RWPE1 (cell line): ENCODE data around the gene CEP104.

Source experiments
- CTCF ChIA-PET: fragments of 350-600 bp; sonication (Branson Sonifier 250); formaldehyde crosslinking; extraction: SDS; loops from one replicate; lab custom pipeline; 2021; lab: Yijun Ruan, JAX
- POLR2A ChIA-PET: fragments of 400-600 bp; formaldehyde crosslinking; extraction: SDS; loops from one replicate; lab custom pipeline; 2020; ENCODE audit warnings: antibody characterized with exemption; ENCODE audit not compliant: low non-redundant PET; lab: Yijun Ruan, JAX
- DNase-seq: peaks from one replicate; pipeline ENCODE4 v3.0.0; 2012; ENCODE audit warnings: low spot score
- H3K27ac ChIP-seq: fragments of 450-650 bp; 2 replicates; pipeline ENCODE4 v1.5.1; 2017
- TF ChIP-seq, protein P1 (sequence below): fragments of 450-650 bp; conservative IDR thresholded peaks from 2 replicates; pipeline ENCODE4 v1.5.1; 2017; ENCODE audit warnings: low read depth, mild to moderate bottlenecking

Gene CEP104

DNA sequence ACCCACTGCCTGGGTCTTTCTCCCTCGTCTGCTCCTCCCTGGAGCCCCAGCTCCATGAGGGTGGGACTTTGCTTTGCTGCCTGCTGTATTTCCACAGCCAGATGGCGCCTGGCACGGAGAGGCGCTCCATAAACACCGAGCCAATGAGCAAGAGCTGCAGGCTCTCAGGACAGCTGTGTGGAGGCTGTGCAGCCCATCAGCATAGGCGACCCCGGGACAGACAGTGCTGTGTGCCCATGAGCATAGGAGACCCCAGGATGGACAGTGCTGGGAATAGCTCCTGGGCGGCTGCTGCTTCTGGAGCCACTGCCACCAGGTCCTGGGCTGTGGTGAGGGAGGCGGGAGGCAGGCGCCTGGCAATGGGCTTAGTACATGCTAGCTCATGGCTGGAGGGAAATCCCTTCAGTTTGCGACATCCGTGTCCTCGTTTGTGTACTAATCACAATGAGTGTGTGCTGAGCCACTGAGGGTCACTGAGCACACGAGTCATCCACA is 29.2 kb downstream of the CEP104 start:
- POLR2A ChIA-PET = no interaction called here
- DNase-seq = no peak
- no peak overlapping the region for H3K27ac ChIP-seq
- TF ChIP-seq, protein P1, sequence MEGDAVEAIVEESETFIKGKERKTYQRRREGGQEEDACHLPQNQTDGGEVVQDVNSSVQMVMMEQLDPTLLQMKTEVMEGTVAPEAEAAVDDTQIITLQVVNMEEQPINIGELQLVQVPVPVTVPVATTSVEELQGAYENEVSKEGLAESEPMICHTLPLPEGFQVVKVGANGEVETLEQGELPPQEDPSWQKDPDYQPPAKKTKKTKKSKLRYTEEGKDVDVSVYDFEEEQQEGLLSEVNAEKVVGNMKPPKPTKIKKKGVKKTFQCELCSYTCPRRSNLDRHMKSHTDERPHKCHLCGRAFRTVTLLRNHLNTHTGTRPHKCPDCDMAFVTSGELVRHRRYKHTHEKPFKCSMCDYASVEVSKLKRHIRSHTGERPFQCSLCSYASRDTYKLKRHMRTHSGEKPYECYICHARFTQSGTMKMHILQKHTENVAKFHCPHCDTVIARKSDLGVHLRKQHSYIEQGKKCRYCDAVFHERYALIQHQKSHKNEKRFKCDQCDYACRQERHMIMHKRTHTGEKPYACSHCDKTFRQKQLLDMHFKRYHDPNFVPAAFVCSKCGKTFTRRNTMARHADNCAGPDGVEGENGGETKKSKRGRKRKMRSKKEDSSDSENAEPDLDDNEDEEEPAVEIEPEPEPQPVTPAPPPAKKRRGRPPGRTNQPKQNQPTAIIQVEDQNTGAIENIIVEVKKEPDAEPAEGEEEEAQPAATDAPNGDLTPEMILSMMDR = no peak
- CTCF ChIA-PET = interaction anchor here (0.5 kb wide), 1 partner anchor 27 kb away, joined by 4 read pairs; no protein-coding TSS in a partner anchor

DNA sequence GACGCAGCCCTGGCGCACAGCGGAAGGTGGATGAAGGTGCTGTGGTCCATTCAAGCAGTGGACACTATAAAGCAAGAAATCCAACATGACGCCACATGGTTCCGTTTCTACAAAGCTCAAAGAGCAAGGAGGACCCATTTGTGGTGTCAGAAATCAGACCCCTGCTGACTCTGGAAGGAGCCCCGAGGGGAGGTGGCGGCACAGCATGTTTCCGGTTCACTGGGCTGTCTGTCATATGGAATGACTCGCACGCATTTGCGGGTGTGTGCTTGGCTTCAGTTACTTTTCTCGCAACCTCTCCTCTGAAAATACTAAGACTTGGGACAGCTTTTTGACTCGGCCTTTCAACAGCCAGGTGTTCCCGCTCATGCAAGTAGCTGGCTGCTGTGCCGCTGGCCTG is 31.7 kb downstream of the CEP104 start:
- TF ChIP-seq, protein P1 = no peak
- ChIA-PET POLR2A (no interaction called here), CTCF (no interaction called here)
- no peak overlapping the region for H3K27ac ChIP-seq
- no peak for DNase-seq

GRCh38 chr1:3824650-3825049 is 32.4 kb downstream of the CEP104 start:
- ChIA-PET CTCF (no interaction called here), POLR2A (no interaction called here)
- no peak for DNase-seq
- TF ChIP-seq, protein P1 = no peak
- no peak overlapping the region for H3K27ac ChIP-seq

GRCh38 chr1:3822421-3822820 is 34.6 kb downstream of the CEP104 start:
- no peak for DNase-seq
- ChIA-PET CTCF (no interaction called here), POLR2A (no interaction called here)
- H3K27ac ChIP-seq = no peak overlapping the region
- TF ChIP-seq, protein P1 = no peak

DNA sequence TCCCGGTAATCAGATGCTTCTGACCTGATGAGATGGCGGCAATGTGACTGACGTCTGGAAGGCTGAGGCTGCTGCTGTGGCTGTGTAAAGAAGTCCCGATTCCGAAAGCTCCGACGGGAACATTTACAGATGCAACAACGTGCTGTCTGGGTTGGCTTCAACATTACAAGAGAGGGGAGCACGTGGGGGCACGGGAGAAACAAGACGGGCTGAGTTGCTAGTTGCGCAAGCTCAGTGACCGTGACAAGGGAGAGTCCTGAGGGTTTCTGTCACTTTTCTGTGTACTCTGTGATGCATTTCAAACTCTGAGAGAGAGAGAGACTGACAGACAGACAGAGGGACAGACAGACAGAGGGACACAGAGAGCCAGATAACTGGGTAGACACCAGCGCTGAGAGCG is 35.1 kb downstream of the CEP104 start:
- POLR2A ChIA-PET = no interaction called here
- H3K27ac ChIP-seq = no peak overlapping the region
- CTCF ChIA-PET = no interaction called here
- TF ChIP-seq, protein P1 = no peak
- DNase-seq = no peak

DNA sequence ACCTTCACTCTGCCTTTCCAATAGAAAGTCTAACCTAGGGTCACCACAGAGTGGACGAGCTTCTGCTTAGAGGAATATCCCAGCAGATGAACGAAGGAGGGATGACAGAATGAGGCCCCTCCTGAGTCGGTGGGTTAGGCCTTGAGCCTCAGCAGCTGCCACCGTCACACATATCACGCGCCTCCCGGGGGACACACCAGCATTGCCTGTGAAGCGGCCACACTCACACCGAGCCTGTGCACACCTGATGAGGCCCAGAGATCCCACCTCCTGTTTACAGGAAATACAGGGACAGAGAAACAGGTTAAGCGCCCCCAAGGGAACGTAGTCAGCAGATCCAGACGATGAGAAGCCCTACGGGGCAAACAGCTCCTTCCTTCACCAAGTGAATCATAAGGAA is 35.6 kb downstream of the CEP104 start:
- CTCF ChIA-PET = no interaction called here
- no peak overlapping the region for H3K27ac ChIP-seq
- POLR2A ChIA-PET = no interaction called here
- no peak for DNase-seq
- TF ChIP-seq, protein P1 = no peak
